Measurements from ENCODE around the gene RAI2.
"Not testable (repeated sequence)": the region's sequence is repeated elsewhere in the genome, so short reads cannot be mapped to it uniquely, and the experiment has no call there.

Gene RAI2

DNA sequence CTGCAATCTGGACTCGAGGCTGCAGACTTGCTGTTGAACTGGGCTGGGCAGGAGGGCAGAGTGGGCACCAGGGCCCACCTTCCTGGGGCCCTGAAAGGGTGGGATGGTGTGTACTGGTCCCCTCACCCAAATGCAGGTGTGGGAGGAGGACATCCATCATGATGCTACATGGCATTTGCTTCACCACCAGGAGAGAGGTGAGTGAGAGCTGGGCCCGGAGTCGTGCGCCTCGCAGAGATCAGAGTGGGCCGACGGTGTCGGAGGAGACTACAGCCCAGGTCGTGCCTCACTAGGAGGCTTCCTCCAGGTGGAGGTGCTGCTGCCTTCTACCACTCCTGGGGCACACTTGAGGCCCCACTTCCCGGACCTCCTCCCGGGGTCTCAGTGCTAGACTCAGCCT is 73.5 kb downstream of the RAI2 start:
- Mint-ChIP-seq H3K27ac (no peak overlapping the region), H3K27me3 (peaks cover 7% of the 10 kb centered on the region), H3K36me3 (ENCODE audit: low read depth) (no peaks in the 10 kb centered on the region), H3K4me3 (no peak overlapping the region), H3K9me3 (no peaks in the 10 kb centered on the region), H3K4me1 (ENCODE audit: low read depth) (no peaks in the 10 kb centered on the region)
- intact Hi-C loops (cut with micrococcal nuclease) = no loop called here

GRCh38 chrX:17786554-17787347 is 74.3 kb downstream of the RAI2 start:
- H3K4me1 Mint-ChIP-seq (ENCODE audit: low read depth); intact Hi-C loops (cut with micrococcal nuclease); H3K27me3 Mint-ChIP-seq; H3K4me3 Mint-ChIP-seq; H3K27ac Mint-ChIP-seq; H3K36me3 Mint-ChIP-seq (ENCODE audit: low read depth); H3K9me3 Mint-ChIP-seq: not testable (repeated sequence)

- H3K4me1 Mint-ChIP-seq (ENCODE audit: low read depth) = peaks cover 25% of the 10 kb centered on the region
- no peaks in the 10 kb centered on the region for H3K27me3 Mint-ChIP-seq
- no peaks in the 10 kb centered on the region for H3K36me3 Mint-ChIP-seq (ENCODE audit: low read depth)
- H3K9me3 Mint-ChIP-seq = no peaks in the 10 kb centered on the region
- H3K4me3 Mint-ChIP-seq = no peak overlapping the region
- H3K27ac Mint-ChIP-seq = no peak overlapping the region
- intact Hi-C loops (cut with micrococcal nuclease) = no loop called here
Observed at GRCh38 chrX:17779434-17779833, 81.7 kb downstream of the RAI2 start.

DNA sequence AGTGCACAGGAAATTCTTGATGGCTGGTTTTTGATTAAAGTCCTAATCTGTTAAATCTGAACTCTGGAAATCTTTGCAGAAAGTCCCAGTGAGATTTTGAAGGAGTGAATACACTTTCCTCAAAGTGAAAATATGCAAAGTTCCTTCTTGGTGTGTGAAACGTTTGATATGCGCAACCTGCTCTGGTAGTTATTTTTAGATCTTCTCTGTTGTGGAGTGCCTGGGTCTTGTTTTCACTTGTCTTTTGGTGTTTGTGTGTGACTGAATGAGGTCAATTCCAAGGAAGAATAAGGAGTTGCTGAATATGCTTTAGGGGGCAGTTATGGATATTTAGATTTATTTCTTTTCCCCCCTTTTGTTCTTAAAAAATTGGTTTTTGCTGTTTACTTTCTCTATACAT is 82.1 kb downstream of the RAI2 start:
- H3K9me3 Mint-ChIP-seq = no peaks in the 10 kb centered on the region
- H3K4me1 Mint-ChIP-seq (ENCODE audit: low read depth) = peaks cover 25% of the 10 kb centered on the region
- no peaks in the 10 kb centered on the region for H3K36me3 Mint-ChIP-seq (ENCODE audit: low read depth)
- no peak overlapping the region for H3K27ac Mint-ChIP-seq
- H3K4me3 Mint-ChIP-seq = no peak overlapping the region
- intact Hi-C loops (cut with micrococcal nuclease) = no loop called here
- H3K27me3 Mint-ChIP-seq = no peaks in the 10 kb centered on the region

DNA sequence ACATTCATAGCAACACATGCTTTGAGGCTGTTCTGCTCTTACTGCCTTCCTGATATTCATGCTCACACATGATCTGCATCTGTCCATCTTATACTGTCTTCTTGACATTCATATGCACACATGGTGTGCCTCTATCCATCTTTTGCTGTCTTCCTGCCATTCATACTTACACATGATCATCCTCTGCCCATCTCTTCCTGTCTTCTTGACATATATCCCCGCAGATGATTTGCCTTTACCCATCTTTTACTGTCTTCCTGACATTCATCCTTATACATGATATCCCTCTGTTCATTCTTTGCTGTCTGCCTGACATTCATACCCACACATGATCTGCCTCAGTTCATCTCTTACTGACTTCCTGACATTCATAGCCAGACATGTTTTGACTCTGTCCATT is 87.0 kb downstream of the RAI2 start:
- no peak overlapping the region for H3K27ac Mint-ChIP-seq
- H3K4me3 Mint-ChIP-seq = no peak overlapping the region
- no peaks in the 10 kb centered on the region for H3K27me3 Mint-ChIP-seq
- H3K36me3 Mint-ChIP-seq (ENCODE audit: low read depth) = no peaks in the 10 kb centered on the region
- peaks cover 23% of the 10 kb centered on the region for H3K4me1 Mint-ChIP-seq (ENCODE audit: low read depth)
- intact Hi-C loops (cut with micrococcal nuclease) = no loop called here
- no peaks in the 10 kb centered on the region for H3K9me3 Mint-ChIP-seq

GRCh38 chrX:17773221-17773876 is 87.7 kb downstream of the RAI2 start:
- H3K27me3 Mint-ChIP-seq = no peaks in the 10 kb centered on the region
- H3K4me3 Mint-ChIP-seq = no peak overlapping the region
- peaks cover 16% of the 10 kb centered on the region for H3K4me1 Mint-ChIP-seq (ENCODE audit: low read depth)
- intact Hi-C loops (cut with micrococcal nuclease) = no loop called here
- no peak overlapping the region for H3K27ac Mint-ChIP-seq
- no peaks in the 10 kb centered on the region for H3K36me3 Mint-ChIP-seq (ENCODE audit: low read depth)
- H3K9me3 Mint-ChIP-seq = no peaks in the 10 kb centered on the region

GRCh38 chrX:17769701-17770269 is 91.3 kb downstream of the RAI2 start:
- Mint-ChIP-seq H3K36me3 (ENCODE audit: low read depth) (no peaks in the 10 kb centered on the region), H3K4me3 (no peak overlapping the region), H3K4me1 (ENCODE audit: low read depth) (no peaks in the 10 kb centered on the region), H3K27ac (no peak overlapping the region), H3K9me3 (no peaks in the 10 kb centered on the region), H3K27me3 (no peaks in the 10 kb centered on the region)
- intact Hi-C loops (cut with micrococcal nuclease) = no loop called here

DNA sequence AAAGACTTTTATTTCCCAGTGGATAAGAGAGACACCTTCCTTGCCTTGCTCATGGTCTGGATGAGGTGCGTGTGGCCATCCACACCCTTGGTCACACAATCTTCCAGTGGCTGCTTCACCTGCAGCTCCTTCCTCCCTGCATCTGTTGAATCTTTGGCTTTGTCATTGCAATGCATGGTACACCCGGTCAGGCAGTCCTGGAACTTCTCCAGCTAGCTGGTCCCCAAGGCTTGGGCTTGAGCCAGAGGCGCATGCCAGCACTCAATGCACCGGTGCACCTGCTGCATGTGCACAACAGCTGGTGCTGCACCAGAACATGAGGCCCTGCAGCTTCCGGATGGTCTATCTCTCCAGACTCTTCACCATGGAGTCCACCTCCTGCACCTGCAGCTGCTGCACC is 92.1 kb downstream of the RAI2 start:
- Mint-ChIP-seq H3K36me3 (ENCODE audit: low read depth) (no peaks in the 10 kb centered on the region), H3K4me1 (ENCODE audit: low read depth) (no peaks in the 10 kb centered on the region), H3K9me3 (no peaks in the 10 kb centered on the region), H3K27ac (no peak overlapping the region), H3K27me3 (no peaks in the 10 kb centered on the region), H3K4me3 (no peak overlapping the region)
- intact Hi-C loops (cut with micrococcal nuclease) = no loop called here

DNA sequence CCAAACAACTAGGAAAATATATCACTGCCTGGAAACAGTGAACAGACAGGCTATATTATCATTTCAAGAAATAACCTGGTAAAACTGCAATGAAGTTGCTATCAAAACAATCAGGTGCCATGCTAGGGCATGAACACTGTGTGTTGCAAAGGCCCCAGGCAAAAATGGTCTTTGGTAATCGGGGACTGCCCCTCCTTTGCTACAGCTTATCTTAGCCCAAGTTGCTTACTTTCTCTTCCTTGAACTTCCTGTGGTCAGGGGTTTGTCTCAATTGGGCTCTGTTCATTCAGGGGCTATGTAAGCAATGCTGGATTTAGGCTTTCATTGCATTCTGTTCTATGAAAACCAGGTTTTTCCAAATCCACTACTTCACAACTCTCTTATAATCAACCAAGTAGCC is 93.4 kb downstream of the RAI2 start:
- H3K4me3 Mint-ChIP-seq = no peak overlapping the region
- H3K27ac Mint-ChIP-seq = no peak overlapping the region
- H3K36me3 Mint-ChIP-seq (ENCODE audit: low read depth) = no peaks in the 10 kb centered on the region

DNA sequence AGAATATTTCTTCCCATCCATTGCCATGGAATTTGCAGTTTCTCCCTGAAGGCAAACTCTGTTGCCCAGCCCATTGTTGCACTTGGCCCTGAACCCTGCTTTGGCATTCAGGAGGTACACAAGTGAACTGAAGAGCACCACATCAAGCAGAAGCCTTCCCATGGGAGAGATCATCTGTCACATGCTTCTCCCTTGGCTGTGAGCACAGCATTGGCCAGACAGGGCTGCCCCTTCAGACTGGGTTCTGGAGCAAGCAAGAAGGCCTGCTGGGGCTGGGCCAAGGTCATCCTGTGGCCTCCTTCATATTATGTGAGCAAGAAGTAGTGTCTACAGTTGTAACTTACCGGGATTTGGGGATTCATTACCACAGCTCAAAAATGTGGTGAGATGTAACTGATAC is 101.1 kb downstream of the RAI2 start:
- Mint-ChIP-seq H3K4me1 (ENCODE audit: low read depth) (no peaks in the 10 kb centered on the region), H3K27ac (no peak overlapping the region), H3K4me3 (no peak overlapping the region), H3K9me3 (no peaks in the 10 kb centered on the region), H3K27me3 (no peaks in the 10 kb centered on the region), H3K36me3 (ENCODE audit: low read depth) (no peaks in the 10 kb centered on the region)
- intact Hi-C loops (cut with micrococcal nuclease) = no loop called here

More for the DNA sequence above, 93.4 kb downstream of the RAI2 start:
- intact Hi-C loops (cut with micrococcal nuclease) = no loop called here
- Mint-ChIP-seq H3K27me3 (no peaks in the 10 kb centered on the region), H3K4me1 (ENCODE audit: low read depth) (no peaks in the 10 kb centered on the region), H3K9me3 (no peaks in the 10 kb centered on the region)

DNA sequence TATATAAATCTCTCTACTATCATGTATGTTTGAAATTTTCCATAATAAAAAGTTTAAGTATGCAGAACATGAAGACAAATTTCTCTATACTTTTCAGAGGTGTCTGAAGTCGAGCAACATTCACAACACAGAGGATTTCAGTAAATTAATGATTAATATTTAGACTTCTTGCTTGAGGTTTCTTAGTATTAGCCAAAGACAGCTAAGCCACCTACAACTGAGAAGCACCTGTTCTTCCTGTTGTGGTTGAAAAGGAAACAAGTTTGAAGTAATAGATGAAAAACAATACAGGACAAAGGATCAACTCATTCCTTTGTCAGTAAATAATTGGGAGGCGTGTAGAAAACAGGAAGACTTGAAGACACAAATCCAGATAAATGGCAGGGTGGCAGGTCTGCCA is 102.7 kb downstream of the RAI2 start:
- Mint-ChIP-seq H3K27me3 (no peaks in the 10 kb centered on the region), H3K36me3 (ENCODE audit: low read depth) (no peaks in the 10 kb centered on the region), H3K27ac (no peak overlapping the region), H3K4me1 (ENCODE audit: low read depth) (no peaks in the 10 kb centered on the region), H3K9me3 (no peaks in the 10 kb centered on the region), H3K4me3 (no peak overlapping the region)
- intact Hi-C loops (cut with micrococcal nuclease) = no loop called here

GRCh38 chrX:17750436-17750835 is 110.7 kb downstream of the RAI2 start:
- Mint-ChIP-seq H3K4me1 (ENCODE audit: low read depth) (no peaks in the 10 kb centered on the region), H3K4me3 (no peak overlapping the region), H3K27me3 (no peaks in the 10 kb centered on the region), H3K9me3 (no peaks in the 10 kb centered on the region), H3K27ac (no peak overlapping the region), H3K36me3 (ENCODE audit: low read depth) (peaks cover 20% of the 10 kb centered on the region)
- intact Hi-C loops (cut with micrococcal nuclease) = no loop called here
